Fibroblast of skin of scalp (primary cell): ENCODE results near the gene MED27.
A peak's percentile ranks its signal among the peaks of the same experiment; 100 is the strongest.

Experiments
- DNase-seq: peaks from one replicate; pipeline ENCODE4 v3.0.0-alpha.2; 2013

The MED27 gene

GRCh38 chr9:131915181-131915580 is 164.5 kb downstream of the MED27 start:
- DNase-seq = peak; percentile 63

DNA sequence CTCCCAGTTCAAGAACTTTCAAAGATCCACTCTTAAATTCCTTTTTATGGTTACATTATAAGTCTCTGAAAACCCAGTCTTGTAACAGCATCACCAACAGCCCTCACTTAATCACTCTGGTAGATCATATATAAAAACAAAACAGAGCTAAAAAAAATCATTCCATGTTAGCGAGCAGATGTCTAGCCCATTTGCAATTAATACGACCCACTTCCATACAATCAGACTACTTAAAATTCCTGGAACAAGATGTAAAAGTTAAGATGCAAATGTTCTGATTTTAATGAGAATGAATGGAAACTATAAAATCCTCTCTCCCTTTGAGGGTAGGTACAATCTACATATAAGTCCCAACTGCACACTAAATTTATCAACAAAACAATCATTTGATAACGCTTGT is 167.0 kb downstream of the MED27 start:
- no peak for DNase-seq

GRCh38 chr9:131912069-131912468 is 167.6 kb downstream of the MED27 start:
- no peak for DNase-seq

- DNase-seq = no peak
Measured at GRCh38 chr9:131910572-131910971, 169.1 kb downstream of the MED27 start.

DNA sequence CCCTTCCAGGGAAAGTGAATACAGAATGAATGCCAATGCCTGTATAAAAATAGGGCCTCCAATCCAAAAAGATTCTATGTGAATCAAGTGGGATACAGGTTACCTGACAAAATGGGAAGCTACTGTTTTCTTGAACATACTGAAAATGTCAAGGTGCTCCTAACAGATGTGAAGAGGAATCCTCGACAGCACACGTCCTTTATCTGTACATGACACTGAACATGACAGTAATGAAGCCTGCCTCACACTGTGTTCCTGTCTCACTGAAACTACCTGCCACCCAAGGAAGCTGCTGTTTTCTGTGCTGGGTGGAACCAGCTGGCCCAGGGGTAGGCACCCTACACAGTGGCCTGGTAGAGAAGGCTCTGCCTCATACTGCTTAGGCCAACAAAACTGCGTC is 174.5 kb downstream of the MED27 start:
- no peak for DNase-seq

DNA sequence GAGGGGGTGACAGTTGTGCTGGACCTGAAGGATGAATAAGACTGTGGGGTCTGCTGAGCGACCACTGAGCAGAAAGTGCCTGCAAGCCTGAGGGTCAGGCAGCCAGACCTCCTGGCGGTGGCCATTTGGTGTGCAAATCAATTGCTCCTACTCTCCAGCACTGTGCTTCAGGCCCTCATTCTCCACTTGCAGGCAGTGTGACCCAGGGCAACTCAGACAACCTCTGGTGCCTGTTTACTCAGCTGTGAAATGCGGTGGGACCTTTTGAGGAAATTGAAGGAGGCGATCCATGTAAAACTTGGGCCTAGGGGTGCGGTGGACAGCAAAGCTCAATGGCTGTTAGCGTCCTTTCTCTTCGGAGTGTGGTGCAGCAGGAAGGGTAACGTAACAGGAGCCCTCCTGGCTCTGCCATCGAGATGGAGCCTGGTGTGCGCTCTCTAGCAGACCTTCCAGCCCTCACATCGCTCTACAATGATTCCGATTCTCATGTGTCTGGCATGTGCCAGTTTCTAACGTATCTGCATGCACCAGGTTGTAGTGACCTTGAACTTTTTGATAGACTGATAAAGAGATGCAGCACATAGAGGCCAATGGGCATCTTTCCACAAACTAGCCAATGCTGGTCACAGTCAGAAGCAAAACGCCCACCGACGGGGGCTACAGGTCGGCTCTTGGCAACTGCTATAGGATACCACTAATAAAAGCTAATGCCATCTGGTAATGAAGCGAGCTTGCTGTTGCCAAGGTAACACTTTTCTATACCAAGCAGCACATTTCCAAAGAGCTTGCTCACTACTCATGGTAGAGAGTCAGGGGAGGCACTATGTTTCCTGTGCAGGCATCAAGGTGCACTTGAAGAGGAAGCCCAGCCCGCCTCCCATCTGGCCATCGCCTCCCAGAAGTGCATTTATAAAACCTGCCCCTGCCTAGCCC is 180.1 kb downstream of the MED27 start:
- DNase-seq = no peak

DNA sequence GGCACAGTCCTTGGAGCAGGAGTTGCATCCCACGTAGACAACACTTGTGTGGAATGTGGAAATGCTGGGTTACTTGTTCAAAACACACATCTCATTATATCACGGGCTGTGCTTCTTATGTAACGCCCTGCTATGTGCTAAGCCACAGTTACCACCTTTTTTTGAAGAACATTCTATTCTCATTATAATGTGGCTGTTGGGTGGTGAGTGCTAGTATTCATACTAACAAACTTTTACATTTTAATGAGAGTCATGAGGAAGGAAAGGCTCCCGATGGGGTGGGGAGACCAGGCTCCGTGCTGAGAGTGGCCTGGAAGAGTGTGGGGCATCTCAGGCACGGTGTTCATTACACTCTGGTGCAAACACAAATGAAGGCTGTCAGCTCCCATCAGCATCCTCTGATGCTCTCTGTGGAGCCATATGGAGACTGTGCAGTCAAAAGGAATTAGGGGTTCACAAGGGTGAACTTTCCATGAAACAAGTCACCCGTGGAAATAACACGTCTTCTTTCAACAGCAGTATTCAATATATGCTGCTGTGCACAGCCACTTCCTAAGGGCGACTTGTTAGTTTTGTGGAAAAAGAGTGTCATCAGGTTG is 186.7 kb downstream of the MED27 start:
- DNase-seq = no peak

- DNase-seq = no peak
Measured at GRCh38 chr9:131892162-131892707, 187.4 kb downstream of the MED27 start.

GRCh38 chr9:131891598-131891997 is 188.1 kb downstream of the MED27 start:
- DNase-seq = no peak

GRCh38 chr9:131889437-131890251 is 190.0 kb downstream of the MED27 start:
- no peak for DNase-seq

- no peak for DNase-seq
Measured at GRCh38 chr9:131888923-131889322, 190.7 kb downstream of the MED27 start.

DNA sequence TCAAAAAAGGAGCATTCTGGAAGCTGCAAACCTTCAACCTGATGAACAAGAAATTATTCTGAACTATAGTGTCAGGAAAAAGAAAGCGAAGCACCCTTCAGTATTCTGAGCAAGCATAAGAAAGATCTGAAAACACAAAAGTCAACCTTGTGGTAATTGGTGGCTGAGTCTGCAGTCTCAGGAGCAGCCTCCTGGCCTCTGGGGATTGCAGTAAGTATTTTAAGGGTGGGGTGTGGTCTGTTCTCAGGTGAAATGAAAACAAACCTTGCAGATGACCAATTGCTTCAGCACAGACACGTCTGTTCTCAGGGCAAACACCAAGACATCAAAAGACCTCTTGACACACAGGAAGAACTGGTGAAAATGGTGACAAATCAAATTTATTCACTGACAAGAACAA is 192.0 kb downstream of the MED27 start:
- no peak for DNase-seq

GRCh38 chr9:131886826-131887225 is 192.8 kb downstream of the MED27 start:
- peak; percentile 37 for DNase-seq

DNA sequence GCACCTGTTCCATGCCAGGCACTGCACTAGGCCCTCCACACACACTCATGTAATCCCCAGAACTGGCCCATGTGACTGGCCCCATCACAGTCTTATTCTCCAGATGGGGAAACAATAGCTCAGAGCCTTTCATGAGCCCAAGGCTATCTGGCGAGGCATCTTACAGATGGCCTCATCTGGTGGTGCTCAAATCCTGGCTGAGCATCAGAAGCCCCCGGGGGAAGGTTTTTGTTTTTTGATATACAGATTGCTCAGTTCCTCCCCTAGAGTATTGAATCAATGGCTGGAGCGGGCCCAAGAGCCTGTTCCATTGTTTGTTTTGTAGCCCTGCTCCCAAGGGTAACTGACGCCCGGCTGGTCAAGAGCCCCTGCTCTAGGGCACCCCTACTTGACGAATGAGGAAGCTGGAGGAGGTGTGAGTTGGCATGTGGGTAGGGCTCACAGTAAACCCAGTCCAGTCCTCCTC is 194.5 kb downstream of the MED27 start:
- DNase-seq = no peak

GRCh38 chr9:131884222-131884621 is 195.4 kb downstream of the MED27 start:
- DNase-seq = no peak

- no peak for DNase-seq
Measured at GRCh38 chr9:131880833-131881583, 198.7 kb downstream of the MED27 start.

DNA sequence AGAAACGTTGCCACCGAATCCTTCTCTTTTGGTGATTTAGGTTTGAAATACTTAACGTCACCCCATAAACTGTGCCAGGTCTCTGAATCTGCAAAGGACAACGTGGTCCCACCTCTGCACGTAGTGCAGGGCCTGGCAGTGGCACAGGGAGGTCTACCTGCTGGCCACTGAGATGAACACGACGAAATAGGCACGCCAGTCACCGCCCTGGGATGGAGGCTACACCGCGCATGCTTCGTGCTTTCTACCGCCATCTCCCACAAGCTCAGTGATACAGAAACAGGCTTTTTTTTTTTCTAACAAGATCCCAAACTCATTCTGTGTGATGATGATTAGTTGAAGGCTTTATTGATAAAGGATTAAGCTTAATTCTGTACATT is 199.8 kb downstream of the MED27 start:
- no peak for DNase-seq

DNA sequence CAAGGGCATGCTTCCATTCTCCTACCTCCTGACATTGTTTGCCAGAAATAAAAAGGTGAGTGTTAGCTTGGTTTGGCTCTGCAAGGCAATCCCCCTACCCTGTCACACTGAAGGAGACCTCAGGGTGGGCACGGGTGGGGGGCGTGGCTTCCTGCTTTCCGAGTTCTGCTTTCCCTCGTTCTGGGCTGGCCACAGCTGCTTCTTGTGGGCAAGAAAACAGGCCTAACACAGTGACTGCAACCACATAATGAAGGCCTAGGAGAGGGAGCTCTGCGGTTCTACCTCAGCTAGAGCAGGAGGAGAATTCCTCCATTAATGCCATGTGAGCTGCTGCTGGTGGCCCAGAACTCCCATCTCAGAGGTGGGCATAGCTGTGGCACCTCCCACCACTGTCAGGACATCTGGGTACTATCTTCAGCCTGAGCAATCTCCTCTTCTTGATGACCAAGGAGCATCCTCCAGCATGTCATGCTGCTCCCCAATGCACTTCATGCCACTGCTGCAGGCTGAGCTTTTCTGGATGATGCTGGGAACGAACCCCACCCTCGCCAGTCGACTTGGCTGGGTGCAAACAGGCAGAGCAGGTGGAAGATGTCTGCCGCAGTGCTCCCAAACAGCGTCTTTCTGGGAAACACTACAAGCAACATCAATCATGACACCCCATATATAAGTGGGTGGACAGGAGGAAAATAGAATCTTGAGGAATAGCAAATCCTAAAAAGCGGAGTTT is 200.3 kb downstream of the MED27 start:
- no peak for DNase-seq

DNA sequence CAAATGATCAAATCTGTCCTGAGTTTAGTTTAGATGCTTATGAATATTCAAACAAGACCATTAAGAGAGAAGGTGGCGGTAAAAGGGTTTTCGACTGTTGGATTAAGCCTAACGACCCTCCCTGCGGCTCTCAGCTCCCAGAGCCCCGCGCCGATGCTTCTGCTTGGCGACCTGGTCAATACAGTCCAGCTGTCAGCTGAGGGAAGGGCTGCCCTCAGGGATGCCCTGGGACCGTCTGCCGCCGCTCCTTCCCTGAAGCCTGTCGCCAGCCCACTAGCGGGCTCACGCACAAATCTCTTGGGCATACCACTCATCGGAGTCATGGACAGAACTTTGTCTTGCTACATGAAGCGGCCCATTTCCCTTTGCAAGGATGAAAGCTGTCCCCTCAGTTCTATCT is 203.2 kb downstream of the MED27 start:
- no peak for DNase-seq

GRCh38 chr9:131875828-131876485 is 203.7 kb downstream of the MED27 start:
- peak; percentile 11 for DNase-seq
